Measurements from ENCODE around the gene CXorf38.

DNA sequence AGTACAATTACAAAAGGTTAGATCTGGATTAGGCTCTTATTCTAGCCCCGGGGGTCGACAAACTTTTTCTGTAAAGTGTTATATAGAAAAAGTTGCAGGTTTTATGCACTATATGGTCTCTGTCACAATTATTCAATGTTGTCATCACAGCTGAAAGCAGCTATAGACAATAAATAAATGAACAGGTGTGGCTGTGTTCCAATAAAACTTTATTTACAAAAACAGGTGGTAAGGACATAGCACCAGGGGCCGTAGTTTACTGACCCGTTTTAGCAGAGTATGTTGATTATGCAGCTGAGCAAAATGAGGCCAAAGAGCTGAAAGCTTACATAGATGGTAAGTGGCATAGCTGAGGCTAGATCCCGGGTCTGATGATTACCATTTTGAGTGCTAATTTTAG lies 13.0 kb upstream of the CXorf38 start:
- TF ChIP-seq EP300 (IDR thresholded peaks at IDR 0.05) (no peak), SREBF2 (IDR thresholded peaks at IDR 0.05) (no peak), RFX5 (IDR thresholded peaks at IDR 0.05) (no peak), CHD4 (IDR thresholded peaks at IDR 0.05; ENCODE audit: borderline replicate concordance) (no peak), HOXB5 (CRISPR knock-in tag; IDR thresholded peaks at IDR 0.05) (no peak), MAX (IDR thresholded peaks at IDR 0.05) (no peak), RAD21 (conservative IDR thresholded peaks at IDR 0.05 in 1 of 2, IDR thresholded peaks at IDR 0.05 in 1 of 2) (no peak), POLR2A (IDR thresholded peaks at IDR 0.05; ENCODE audit: low read length) (no peak), KDM5A (IDR thresholded peaks at IDR 0.05) (no peak)
- TF ChIP-seq, protein P1, sequence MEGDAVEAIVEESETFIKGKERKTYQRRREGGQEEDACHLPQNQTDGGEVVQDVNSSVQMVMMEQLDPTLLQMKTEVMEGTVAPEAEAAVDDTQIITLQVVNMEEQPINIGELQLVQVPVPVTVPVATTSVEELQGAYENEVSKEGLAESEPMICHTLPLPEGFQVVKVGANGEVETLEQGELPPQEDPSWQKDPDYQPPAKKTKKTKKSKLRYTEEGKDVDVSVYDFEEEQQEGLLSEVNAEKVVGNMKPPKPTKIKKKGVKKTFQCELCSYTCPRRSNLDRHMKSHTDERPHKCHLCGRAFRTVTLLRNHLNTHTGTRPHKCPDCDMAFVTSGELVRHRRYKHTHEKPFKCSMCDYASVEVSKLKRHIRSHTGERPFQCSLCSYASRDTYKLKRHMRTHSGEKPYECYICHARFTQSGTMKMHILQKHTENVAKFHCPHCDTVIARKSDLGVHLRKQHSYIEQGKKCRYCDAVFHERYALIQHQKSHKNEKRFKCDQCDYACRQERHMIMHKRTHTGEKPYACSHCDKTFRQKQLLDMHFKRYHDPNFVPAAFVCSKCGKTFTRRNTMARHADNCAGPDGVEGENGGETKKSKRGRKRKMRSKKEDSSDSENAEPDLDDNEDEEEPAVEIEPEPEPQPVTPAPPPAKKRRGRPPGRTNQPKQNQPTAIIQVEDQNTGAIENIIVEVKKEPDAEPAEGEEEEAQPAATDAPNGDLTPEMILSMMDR (IDR thresholded peaks at IDR 0.05): no peak
